Measurements from ENCODE around the gene FGGY. TPM values are rescaled to one million over a fixed set of nuclear protein-coding genes. Genes with fewer than 3 reads are reported as not detected.

The FGGY gene
- total and polyA plus RNA-seq, 2 donors (not counting 3 experiments of a cell fraction or from before 2014, with no cell fraction given) = 5.6 to 6.4 TPM

DNA sequence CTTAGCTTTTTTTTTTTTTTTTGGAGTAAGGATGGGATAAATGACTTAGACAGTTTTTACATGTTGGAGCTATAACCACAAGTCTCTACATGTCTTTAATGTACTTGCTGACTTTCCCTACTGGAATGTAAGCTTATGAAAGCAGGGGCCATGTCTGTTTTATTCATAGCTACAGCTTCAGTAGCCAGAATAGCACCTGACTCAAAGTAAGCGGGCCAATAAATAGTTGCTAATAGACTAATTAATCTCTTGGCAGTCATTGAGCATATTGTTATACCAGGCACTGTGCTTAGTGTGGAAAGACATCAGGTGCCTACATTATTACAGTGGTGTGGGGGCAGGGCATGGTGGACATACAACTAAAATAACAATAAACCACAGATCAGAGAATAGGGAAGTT lies 433.4 kb downstream of the FGGY start:
- dilution Hi-C loops (cut with MboI; ENCODE audit: extremely low pct_ligation_motif_present, low sequenced_read_pairs) = no loop called here
- H3K4me1 ChIP-seq (ENCODE audit: control insufficient read depth, extremely low read depth, insufficient read depth, low read length) = peaks cover 15% of the 10 kb centered on the region
- no peak overlapping the region for H3K4me3 ChIP-seq (replicated peaks in 1 of 3; ENCODE audit: insufficient read depth in 1 of 3, low read depth in 1 of 3, low read length in 3 of 3)
- peak overlapping the region; percentile 79 for H3K27ac ChIP-seq (ENCODE audit: insufficient read depth, low read depth, low read length)
- TF ChIP-seq MYC (IDR thresholded peaks at IDR 0.05; ENCODE audit: low read depth, low read length) (no peak), EZH2 (IDR thresholded peaks at IDR 0.05; ENCODE audit: borderline replicate concordance, low read depth, low read length, severe bottlenecking) (no peak), FOS (IDR thresholded peaks at IDR 0.05; ENCODE audit: borderline replicate concordance, insufficient read depth, low read length) (no peak), GATA2 (IDR thresholded peaks at IDR 0.05; ENCODE audit: insufficient read depth, insufficient read length, low read depth, low read length) (no peak), JUN (IDR thresholded peaks at IDR 0.05; ENCODE audit: borderline replicate concordance, insufficient read depth, insufficient read length, low read depth) (no peak), POLR2A (IDR thresholded peaks at IDR 0.05; ENCODE audit: low read depth, low read length) (no peak), POLR2AphosphoS5 (IDR thresholded peaks at IDR 0.05; ENCODE audit: insufficient read depth, low read depth, low read length) (no peak)
- TF ChIP-seq, protein P1, sequence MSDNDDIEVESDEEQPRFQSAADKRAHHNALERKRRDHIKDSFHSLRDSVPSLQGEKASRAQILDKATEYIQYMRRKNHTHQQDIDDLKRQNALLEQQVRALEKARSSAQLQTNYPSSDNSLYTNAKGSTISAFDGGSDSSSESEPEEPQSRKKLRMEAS (IDR thresholded peaks at IDR 0.05; ENCODE audit: insufficient read depth, insufficient read length) = no peak
- TF ChIP-seq, protein P2, sequence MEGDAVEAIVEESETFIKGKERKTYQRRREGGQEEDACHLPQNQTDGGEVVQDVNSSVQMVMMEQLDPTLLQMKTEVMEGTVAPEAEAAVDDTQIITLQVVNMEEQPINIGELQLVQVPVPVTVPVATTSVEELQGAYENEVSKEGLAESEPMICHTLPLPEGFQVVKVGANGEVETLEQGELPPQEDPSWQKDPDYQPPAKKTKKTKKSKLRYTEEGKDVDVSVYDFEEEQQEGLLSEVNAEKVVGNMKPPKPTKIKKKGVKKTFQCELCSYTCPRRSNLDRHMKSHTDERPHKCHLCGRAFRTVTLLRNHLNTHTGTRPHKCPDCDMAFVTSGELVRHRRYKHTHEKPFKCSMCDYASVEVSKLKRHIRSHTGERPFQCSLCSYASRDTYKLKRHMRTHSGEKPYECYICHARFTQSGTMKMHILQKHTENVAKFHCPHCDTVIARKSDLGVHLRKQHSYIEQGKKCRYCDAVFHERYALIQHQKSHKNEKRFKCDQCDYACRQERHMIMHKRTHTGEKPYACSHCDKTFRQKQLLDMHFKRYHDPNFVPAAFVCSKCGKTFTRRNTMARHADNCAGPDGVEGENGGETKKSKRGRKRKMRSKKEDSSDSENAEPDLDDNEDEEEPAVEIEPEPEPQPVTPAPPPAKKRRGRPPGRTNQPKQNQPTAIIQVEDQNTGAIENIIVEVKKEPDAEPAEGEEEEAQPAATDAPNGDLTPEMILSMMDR (IDR thresholded peaks at IDR 0.05; ENCODE audit: extremely low read depth in 1 of 2, insufficient read depth in 1 of 2, low read depth in 1 of 2, low read length in 2 of 2) = no peak
- no peaks in the 10 kb centered on the region for H3K9me1 ChIP-seq (replicated peaks; ENCODE audit: control insufficient read depth, extremely low read depth, insufficient read depth, low read length)
- H3K79me2 ChIP-seq (ENCODE audit: control insufficient read depth, insufficient read depth, low read length) = no peaks in the 10 kb centered on the region
- POLR2A ChIA-PET = no interaction called here
- FAIRE-seq (no peak), DNase-seq (ENCODE audit: low read depth, low spot score) (no peak)
- H3K9ac ChIP-seq (replicated peaks; ENCODE audit: extremely low read depth, insufficient read depth, low read length) = no peak overlapping the region
- H2AFZ ChIP-seq (ENCODE audit: low read depth, low read length) = peak overlapping the region; percentile 76
- no peaks in the 10 kb centered on the region for H4K20me1 ChIP-seq (replicated peaks; ENCODE audit: control insufficient read depth, extremely low read depth, insufficient read depth, low read length)
- no peaks in the 10 kb centered on the region for H3K9me3 ChIP-seq (replicated peaks; ENCODE audit: control insufficient read depth, insufficient read depth, low read length)
- no peaks in the 10 kb centered on the region for H3K36me3 ChIP-seq (ENCODE audit: control insufficient read depth in 2 of 2, extremely low read depth in 1 of 2, insufficient read depth in 2 of 2, low read length in 2 of 2)
- intact Hi-C loops (cut with micrococcal nuclease) = no loop called here
- H3K4me2 ChIP-seq (ENCODE audit: insufficient read depth, low read length) = no peak overlapping the region
- H3K27me3 ChIP-seq (ENCODE audit: control insufficient read depth in 2 of 2, insufficient read depth in 2 of 2, low read length in 2 of 2) = no peaks in the 10 kb centered on the region
- CTCF ChIA-PET = interaction anchor here (1.7 to 3.0 kb wide), 3 partner anchors 10 to 29 kb away, joined by 4 to 17 read pairs (median 8); no protein-coding TSS in a partner anchor
- BruUV-seq (replicated peaks) = no TSS peak

Measured in endothelial cell of umbilical vein (primary cell).